GM19438 (cell line): ENCODE data around the gene PRUNE2.
"Not testable (repeated sequence)": the region's sequence is repeated elsewhere in the genome, so short reads cannot be mapped to it uniquely, and the experiment has no call there.

Source experiments
- ATAC-seq: cut with Tn5 transposase; IDR thresholded peaks from one replicate; pipeline ENCODE4 v1.9.1; 2021; ENCODE audit warnings: low read depth; ENCODE audit not compliant: unreplicated experiment

The PRUNE2 gene

DNA sequence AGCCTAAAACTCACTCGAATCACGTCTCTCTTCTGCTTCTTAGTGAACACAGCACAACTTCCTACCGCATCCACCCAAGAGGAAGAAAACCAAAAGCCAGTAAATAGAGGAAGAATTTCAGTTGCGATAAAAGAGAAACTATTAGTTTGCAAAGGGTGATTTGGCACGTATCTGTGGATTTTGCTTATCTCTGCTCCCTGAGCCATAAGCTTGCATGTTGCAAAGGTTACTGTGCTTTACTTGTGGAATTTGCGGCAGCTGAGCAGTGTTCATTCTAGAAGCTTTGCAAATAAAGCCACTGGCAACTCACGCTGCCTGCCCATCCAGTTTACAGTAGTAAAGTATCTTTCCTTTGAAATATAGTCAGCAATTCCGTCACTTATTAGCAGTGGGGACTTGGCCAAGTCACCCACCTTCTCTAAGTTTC, 290.7 kb downstream of the PRUNE2 start:
- ATAC-seq: no peak

DNA sequence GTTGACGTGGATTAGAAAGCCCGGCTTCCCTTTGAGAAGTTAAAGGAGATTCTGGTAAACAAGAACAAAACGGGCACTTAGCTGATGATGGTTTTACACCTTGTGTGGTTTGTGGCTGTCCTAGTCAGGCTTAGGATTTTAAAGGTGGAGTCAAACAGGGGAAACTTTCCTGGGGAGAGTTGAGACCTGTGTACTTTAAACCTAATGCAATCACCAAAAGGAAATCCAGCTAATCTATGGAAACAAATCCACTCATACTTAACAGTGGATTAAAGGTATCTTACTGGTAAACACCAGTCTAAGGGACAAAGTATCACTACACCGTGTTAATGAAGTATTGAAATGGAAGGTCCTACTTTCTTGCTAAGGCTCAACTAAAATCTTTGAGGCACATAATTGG, 291.9 kb downstream of the PRUNE2 start:
- no peak for ATAC-seq

DNA sequence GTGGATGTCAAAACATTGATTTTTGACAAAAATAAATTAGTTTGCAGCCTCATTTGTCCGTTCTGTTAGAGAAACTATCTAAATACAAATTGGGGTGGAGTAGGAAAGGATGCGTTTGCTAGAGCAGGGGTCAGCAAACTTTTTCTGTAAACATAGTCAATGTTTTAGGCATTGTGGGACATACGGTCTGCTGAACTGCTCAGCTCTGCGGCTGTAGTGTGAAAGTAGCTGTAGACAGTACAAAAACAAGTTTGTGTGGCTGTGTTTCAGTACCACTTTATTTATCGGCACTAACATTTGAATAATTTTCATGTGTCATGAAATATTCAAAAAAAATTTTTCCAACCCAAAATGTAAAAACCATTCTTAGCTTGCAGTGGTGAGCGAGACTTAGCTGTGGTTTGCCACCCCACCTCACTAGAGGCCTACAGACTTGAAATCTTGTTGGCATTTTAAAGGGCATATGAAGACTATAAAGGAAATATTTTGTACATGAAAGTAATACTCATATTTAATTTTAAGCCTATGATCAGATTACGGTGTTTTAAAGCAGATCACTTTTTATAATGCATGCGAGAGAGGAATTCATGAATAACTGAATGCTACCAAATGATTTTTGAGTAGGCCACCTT, 292.6 kb downstream of the PRUNE2 start:
- no peak for ATAC-seq

DNA sequence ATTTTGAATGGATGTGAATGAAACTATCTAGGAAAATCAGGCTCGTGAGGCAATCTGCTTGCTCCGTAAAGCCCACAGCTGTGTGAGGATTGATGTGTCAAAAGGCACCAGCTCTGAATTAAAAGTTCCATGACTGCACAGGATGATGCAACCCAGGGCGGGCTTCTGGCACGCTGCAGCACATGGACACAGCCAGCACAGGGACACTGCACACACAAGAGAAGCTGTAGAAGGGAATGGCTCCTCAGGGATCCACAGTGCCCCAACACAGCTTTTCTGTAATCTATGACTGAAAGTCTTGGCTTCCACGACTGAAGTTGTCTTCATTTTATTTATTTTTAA, 295.9 kb downstream of the PRUNE2 start:
- no peak for ATAC-seq

DNA sequence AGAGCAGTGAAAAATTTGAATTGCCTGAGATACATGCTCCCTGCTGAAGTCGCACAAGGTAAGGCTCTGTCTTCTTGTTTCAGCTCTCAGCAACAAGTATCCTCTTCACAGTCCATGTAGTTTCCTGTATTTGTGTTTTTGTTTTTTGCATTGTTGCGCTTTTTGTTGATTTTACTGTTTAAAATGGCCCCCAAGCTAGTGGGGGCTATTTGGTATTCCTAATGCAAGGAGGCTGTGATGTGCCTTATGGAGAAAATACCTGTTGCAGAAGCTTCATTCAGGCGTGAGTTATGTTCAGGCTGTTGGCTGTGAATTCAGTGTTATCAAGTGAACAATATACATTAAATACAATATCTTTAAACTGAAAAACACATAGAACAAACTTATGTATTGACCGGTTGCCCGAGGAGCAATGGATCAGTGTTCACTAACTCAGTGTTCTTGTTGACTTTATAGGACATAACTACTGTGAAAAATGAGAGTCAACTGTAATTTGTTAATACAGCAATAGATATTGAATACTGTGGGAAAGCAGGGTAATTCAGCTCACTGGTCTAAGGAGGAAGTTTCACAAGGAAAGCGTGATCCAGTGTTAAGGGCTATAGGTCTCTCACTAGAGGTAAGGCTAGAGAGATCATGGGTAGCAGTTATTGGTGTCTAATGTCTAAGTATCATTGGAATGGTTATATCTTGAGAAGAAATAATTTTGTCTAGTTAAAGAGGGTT, 296.5 kb downstream of the PRUNE2 start:
- no peak for ATAC-seq

DNA sequence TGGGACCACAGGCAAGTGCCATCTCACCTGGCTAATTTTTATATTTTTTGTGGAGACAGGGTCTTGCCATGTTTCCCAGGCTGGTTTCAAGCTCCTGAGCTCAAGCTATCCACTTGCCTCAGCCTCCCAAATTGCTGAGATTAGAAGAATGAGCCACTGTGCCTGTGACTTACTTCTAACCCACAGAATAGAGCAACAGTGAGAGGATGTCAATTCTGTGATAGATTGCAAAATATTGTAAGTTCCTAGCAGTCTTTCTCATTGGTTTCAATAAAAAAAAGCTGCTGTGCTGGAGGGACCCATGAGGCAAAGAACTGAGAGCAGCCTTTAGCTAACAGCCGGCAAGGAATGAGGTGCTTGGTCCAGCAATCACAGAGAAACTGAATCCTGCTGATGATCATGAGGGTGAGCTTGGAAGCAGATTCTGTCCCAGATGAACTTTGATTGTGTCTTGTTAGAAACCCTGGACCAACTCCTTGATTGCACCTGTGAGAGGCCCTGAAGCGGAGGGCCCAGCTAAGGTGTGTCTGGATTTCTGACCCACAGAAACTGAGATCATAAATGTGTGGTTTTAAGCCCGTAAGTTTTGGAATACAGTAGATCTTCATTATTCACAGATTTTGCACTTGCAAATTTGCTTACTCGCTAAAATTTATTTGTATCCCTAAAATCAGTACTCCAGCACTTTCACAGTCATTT, 297.2 kb downstream of the PRUNE2 start:
- ATAC-seq: no peak

DNA sequence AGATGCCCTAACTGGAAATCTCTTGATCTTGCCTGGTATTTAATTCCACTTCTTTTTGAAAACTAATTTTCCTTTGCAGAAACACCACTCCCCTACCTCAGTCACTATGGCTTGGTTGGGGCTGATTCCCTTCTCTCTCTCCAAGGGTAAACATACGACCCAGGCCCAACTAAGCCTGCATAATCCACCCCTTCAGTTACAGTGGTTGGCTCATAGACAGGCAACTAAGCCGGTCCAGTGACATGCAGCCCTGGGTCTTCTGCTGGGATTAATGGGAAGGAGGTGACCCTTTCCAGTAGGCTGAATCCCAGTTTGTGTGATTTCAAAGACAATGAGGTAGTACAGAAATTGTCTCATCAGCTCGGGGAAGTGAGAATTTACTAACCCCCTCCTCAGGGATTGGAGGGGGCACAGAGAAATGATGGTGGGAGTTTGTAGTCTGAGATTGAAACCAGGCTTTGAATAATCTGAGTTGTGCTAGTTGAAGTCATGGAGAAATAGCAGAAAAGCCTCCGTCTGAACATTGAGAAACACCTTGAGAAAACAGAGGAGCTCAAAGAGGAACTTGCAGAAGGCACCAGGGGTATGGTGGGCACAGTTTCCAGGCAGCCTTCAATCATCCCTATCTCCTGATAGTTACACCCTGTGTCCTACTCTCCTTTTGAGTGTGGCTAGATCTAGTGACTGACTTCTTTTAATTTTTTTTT, 298.0 kb downstream of the PRUNE2 start:
- ATAC-seq: no peak

DNA sequence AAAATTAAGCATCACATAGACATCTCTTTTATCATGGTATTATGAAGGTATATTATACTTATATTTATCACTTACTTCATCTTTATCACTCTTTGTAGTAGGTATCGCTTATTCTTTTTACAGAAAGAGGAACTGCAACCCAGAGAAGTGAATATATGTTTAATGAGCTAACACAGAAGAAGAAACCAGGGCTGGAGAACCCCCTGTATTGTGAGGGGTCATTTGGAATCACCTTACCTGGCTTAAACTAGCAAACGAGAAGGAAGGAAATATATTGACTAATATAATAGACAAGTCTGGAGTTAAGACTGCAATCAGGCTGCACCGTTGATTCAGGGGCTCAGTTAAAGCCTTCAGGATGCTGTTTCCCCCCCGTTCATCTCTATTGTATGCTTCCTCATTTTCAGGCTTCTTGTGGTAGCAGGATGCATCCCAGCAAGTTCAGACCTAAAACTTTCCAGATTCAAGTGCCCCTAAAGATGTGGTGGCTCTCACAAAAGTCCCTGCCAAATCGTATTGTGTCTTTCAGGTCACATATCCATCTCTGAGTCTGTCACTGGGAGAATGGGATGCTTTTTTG, 300.5 kb downstream of the PRUNE2 start:
- no peak for ATAC-seq

DNA sequence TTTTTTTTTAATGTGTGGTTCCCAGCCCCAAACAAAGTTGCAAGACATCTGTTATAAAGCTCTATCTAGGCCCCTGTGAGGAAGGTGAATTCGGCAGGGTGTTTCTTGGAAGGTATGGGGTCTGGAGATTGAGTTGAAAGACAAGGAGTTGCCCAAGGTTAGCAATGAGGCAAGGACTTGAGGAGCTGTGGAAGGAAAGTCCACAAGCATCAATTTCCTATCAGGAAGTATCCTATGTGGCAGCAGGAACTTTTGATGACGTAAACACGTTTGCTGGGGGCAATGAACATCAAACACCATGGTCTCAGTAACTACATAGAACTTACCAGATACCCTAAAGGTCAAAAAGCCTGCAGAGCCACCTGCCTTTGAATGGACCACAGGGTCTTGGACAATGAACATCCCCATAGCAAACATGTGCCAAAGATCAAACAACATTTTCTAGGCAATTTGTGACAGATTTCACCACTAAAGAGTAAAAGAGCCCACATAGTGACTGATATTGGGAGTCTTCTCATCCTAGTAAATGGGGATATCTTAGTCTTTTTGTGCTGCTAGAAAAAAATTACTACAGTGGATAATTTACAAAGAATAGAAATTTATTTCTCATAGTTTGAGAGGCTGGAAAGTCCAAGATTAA, 301.9 kb downstream of the PRUNE2 start:
- ATAC-seq: no peak

DNA sequence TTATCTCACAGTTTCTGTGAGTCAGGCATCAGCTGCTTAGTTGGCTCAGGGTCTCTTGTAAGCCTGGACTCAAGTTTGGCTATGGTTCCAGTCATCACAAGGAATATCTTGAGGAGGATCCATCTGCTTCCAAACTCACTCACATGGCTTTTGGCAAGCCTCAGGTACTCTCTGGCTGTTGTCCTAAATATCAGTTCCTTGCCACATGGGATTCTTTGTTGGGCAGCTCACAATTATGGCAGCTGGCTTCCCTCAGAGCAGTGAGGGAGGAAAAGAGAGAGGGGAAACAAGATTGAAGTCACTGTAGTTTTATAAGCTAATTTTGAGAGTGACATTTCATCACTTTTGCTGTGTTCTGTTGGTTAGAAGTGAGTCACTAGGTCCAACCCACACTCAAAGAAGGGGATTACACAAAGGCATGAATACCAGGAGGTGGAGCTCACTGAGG, 302.4 kb downstream of the PRUNE2 start:
- no peak for ATAC-seq

DNA sequence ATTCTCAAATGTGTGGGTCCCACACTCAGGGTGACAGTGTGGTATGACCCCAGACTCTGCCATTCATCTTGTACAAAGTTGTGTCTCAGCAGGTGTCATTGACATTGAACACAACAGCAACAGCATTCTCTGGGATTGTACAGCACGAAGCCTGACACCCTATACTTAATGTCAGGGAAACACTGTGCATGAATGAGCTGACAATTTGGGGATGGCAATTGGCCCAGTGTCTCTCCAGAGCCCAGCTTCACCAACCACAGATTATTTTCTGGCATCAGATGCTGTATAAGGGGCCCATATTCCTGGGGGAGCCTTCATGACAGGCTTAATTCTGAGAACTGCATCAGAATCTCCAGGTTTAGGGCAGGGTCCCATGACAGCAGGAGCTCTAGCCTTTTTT, 303.7 kb downstream of the PRUNE2 start:
- no peak for ATAC-seq

DNA sequence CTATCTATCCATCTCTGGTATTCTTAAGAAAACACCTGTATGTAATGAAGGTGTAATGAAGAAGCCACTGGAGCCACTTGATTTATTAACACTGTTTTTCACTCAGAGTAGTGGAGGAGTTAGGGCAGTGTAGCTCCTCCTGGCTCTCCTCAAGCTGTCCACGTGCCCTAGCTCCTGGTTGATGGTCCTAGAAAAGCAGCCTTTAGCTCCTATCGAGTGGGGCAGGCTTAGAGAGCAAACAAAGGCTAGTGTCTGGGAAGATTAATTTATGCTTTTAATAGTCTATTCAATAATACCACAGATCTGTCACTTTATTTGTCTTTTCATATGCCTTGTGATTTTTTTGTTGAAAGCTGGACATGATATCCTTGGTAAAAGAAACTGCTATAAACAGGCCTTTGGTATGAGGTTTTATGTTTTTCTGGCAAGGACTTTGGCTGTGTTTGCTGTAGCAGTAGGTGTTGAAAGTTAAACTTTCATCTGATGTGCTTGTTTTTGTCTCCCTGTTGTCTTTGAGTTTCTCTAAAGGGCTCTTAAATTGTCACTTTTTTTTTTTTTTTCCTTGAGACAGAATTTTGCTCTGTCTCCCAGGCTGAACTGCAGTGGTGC, 305.8 kb downstream of the PRUNE2 start:
- ATAC-seq: no peak

DNA sequence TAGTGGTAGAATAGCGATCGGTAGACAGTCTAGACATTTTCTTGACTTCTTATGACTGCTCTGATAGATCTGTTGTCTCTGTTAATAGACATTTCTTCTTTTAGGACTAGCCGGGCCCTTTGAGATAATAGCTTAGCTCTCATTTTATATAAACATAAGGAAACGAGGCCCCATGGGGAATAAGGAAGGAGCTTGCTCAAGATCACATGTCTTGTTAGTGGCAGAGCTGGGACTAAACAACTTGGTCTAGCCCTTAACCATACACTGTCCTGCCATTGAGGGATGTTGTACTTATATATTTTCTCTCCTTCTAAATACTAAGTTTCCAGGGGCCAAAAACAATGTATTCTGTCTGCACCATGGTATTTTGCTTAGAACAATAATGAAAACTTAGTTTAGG, 306.9 kb downstream of the PRUNE2 start:
- no peak for ATAC-seq

DNA sequence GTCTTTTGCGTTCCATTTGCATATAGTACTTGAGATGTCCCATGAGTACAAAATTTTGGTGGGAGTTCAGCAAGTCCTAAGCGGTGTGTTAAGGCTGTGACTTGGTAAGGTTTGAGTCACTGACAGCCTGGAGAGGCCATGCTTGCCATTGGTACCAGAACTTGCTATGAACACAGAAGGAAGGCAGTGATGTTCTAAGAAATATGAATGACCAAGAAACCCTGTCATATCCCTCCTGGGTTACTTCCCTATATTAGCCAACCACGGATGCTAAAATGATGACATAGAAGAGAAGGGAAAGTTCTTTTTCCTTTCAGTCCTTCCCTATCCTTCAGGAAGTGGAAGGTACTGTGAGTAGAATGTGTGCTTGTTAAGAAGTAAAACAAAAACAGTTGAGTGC, 310.3 kb downstream of the PRUNE2 start:
- ATAC-seq: no peak

DNA sequence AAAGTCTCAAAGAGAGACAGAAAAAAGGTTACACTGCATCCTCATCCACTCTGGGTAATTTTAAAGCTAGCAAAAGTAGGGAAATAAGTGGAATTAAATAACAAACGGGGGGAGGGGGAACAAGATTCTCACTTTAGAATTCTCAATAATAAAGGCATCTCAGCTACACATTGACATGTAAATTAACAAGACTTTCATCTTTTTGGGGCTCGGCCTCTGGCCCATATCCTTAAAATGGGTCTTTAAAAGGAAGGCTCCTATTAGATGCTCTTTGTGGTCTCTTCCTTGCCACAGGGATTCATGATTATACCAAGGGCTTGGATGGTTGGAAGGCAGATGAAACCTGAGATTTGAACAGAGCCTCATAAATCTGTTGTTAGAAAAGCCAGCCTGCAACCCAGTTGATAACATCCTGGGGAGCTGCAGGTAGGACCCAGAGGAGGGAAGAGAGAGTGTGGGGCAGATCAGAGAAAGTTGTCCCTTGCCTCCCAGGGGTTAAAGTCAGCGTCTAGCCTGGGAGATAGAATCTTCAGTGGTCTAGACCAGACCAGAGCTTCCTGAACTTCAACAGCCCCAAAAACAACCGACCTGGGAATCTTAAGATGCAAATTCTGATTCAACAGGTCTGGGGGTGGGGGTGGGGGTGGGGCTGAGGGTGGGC, 311.0 kb downstream of the PRUNE2 start:
- ATAC-seq: no peak

DNA sequence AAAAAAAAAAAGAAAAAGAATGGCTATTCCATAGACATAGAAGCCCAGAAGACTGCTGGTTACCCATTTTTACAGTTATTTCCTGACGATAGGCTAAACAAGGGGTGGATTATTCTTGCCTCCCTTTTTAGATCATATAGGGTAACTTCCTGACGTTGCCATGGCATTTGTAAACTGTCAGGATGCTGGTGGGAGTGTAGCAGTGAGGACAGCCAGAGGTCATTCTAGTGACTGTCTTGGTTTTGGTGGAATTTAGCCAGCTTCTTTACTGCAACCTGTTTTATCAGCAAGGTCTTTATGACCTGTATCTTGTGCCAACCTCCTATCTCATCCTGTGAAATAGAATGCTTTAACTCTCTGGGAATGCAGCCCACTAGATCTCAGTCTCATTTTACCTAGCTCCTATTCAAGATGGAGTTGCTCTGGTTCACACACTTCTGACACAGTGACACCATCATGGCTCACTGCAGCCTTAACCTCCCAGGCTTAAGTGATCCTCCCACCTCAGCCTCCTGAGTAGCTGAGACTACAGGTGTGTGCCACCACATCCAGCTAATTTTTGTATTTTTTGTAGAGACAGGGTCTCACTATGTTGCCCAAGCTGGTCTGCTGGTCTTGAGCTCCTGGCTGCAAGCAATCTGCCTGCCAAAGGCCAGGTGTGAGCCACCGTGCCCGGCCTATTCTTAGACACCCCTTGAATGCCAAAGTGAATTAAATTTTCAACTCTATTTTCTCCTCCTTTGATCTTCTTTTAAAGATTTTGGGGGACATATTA, 311.8 kb downstream of the PRUNE2 start:
- not testable (repeated sequence) for ATAC-seq

DNA sequence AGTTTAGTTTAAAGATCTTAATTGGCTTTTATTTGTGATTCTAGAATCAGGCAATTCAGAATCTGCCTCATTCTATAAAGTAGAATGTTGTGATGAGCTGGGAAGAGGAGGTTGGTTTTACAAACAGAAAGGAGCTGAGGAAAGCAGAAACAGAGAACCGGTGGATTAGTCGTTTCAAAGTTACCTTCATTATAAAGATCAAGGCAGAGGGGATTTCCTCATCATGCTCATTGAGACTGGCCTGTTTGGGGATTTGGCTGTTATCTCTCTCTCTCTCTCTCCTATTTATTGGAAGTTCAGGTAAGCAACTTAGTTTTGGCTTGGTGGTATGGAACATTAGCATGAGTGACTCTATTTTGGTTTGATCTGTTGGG, 313.0 kb downstream of the PRUNE2 start:
- no peak for ATAC-seq

DNA sequence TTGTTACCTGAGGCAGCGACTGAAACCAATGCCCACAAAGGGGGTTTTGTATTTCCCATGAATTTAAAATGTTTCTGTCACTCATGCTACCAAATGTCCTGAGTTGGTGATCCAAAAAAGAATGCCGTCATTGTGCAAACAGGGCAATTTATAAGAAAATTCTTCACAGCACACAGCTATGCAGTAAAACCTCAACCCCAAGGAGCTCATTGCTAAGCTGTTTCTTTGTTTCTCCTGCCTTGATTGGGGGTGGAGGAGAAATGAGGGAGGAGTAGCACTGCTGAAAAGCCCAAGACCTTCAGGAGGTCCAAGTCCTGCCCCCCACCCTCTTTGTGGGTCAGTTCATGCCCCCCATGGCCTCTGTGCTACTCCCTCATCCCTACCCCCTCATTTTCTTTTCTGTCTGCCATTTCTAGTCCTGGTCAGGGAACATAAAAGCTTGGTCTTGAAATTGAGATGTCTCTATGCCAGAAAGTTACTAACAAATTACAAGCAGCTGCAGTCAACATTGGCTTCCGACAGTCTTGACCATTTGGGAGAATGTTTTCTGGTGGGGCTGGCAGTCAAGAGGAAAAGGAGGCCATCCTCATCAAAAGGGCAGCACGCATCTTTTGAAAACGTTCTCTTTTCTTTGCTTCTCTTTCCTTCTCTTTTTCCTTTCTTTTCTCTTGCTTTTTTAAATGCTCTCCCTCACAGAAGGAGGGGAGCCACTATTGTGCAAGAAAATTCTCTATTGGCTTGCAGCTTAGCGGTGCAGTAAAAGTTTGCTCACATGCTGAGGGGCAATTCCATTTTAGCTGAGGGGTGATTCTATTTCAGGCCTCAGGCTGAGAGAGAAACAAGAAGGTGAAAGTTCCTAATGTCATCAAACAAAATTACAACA, 313.6 kb downstream of the PRUNE2 start:
- no peak for ATAC-seq
